GM21526 (cell line): ENCODE results near the gene RPL32.
A peak's percentile ranks its signal among the peaks of the same experiment; 100 is the strongest.
"Not testable (repeated sequence)": the region's sequence is repeated elsewhere in the genome, so short reads cannot be mapped to it uniquely, and the experiment has no call there.

ENCODE experiments used
- ATAC-seq: cut with Tn5 transposase; IDR thresholded peaks from one replicate; pipeline ENCODE4 v1.9.1; 2021; ENCODE audit warnings: moderate library complexity; ENCODE audit not compliant: unreplicated experiment, low FRiP score

The RPL32 gene

DNA sequence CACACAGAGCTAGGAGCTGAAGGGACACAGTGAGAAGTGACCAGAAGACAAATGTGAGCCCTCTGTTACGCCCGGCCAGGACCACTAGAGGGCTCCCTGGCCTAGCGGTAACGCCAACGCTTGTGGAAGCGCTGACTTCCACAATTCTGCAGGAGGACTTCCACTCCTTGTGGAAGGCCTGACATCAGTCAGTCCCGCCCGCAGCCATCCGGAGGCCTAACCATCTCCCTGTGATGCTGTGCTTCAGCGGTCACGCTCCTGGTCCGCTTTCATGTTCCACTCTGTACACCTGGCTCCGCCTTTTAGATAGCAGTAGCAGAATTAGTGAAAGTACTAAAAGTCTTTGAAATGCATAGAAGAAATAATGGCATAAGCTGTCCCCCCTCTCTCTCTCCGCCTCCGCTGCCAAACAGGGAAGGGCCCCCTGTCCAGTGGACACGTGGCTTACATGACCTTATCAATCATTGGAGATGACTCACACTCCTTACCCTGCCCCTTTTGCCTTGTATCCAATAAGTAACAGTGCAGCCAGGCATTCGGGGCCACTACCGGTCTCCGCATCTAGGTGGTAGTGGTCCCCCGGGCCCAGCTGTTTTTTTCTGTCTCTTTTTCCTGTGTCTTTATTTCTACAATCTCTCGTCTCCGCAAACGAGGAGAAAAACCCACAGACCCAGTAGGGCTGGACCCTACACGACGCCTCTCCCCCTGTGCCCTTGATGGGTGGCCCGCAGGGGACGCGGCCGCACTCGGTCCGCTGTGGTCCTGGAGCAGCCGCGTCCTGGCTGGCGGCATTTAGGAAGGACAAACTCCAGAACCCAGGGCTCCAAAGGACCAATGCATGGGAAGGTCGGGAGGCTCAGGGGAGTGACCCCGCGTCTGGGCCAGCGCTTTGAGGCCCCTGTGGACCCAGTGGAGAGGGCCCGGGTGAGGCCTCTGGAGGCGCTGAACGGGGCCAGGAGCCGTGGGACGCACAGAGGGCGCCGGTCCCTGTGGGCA, 27.0 kb upstream of the RPL32 start:
- ATAC-seq: peak; percentile 51

DNA sequence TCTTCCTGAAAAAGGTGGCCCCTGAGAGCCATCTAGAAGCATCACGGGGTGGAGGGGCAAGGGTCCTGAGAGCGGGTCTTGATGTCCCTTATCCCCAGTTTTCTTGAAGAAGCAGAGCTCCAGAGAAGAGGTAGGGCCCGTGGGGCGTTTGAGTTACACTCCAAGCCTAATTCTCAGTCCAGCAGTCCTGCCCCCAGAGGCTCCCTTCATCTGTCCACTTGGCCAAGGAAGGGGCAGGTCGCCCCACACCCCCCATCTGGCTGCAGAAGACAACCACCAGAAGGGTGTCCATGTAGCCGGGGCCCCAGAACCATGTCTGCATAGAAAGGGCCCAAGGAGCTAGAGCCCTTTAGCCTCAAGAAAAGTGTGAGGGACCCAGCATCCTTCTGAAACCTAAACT, 25.5 kb upstream of the RPL32 start:
- ATAC-seq: no peak

DNA sequence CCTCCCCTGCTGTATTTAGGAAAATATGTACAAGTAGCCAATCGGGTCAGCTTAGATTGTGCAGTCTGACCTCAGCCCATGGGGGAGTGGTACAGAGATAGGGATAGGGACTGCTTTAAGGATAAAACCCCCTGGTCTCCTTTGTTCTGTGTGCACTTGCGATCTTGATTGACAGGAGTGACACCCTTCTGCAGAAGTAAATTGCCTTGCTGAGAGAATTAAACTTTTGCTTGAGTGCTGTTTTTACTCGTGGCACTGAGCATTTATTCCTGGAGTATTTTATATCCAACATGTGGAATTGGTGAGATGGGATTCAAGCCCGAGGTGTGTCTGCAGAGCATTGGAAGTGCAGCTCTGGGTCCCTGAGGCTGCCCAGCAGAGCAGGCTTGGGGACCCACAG, 23.9 kb upstream of the RPL32 start:
- ATAC-seq: no peak

DNA sequence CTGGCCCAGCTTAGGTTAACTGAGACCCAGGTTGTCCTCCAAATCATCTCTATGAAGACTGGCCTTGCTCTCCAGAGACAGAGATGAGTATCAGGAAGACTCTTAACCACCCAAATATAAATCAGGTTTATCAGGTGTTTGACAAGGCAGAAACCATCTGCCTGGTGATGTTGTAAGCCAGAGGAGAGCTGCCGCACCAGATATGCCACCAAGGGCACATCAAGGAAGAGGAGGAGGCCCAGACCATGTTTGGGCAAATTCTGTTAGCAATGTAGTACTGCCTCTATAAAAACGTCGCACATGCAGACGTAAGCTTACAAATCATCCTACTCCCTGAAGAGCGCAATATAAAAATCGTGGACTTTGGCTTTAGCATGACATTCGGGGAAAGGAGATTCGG, 21.0 kb upstream of the RPL32 start:
- ATAC-seq: no peak

DNA sequence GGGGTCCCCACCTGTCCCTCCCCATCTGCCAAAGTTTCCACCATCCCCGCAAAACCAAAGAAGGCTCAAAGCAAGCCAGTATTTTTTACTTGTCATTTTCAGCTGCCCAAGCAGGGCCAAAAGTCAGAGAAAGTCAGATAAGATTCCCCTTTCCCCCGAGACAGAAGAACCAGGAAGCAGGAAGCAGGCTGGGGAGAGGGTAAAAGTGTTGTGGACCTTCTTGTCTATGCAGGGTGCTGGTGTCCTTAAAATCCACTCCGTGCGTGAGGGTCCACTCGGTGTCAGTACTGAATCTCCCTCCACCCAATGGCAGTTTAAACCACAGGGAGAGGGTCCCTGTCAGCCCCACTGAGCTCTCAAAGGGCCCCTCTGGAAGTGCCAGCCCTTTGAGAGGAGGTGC, 20.2 kb upstream of the RPL32 start:
- no peak for ATAC-seq

DNA sequence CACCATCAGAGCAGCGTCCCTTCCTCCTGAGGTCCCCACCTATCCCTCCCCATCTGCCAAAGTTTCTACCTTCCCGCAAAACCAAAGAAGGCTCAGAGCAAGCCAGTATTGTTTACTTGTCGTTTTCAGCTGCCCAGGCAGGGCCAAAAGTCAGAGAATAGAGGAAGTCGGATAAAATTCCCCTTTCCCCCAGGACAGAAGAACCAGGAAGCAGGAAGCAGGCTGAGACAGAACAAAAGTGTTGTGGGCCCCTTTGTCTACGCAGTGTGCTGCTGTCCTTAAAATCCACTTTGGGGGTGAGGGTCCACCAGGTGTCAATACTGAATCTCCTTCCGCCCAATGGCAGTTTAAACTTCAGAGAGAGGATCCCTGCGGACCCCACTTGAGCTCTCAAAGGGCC, 18.5 kb upstream of the RPL32 start:
- no peak for ATAC-seq

DNA sequence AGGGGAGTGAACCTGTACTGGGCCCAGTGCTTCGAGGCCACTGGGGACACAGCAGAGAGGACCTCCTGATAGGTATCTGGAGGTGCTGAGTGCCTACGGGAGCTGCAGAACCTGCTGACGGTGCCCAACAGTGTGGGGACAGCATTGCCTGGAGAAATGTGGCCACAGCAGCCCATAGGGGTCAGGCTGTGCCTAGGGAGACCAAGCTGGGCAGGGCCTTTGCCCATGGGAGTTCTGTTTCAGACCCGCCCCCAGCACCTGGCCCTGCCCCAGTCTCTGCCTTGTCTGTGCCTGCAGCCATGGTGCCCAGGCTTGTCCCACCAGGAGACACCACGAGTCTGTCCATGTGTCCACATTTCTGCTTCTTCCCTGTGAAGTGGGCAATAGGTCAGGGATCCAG, 15.3 kb upstream of the RPL32 start:
- ATAC-seq: no peak

DNA sequence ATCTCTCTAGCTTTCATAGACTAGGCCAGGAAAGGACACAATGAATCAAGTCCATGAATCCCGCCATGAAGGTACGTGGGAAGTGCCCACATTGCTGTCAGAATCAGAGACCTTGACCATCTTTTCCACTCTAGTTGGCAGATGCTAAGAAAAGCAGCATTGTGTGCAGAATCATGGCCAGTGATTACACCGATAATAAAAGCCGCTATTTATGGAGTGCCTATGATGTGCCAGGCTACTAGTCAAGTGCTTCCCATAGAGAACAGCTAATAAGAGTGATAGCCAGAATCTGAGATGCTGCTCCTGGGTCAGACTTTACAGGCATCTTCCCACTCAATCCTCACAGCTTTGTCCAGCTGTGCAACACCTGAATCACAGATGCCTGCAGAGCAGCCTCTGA, 13.2 kb upstream of the RPL32 start:
- no peak for ATAC-seq

DNA sequence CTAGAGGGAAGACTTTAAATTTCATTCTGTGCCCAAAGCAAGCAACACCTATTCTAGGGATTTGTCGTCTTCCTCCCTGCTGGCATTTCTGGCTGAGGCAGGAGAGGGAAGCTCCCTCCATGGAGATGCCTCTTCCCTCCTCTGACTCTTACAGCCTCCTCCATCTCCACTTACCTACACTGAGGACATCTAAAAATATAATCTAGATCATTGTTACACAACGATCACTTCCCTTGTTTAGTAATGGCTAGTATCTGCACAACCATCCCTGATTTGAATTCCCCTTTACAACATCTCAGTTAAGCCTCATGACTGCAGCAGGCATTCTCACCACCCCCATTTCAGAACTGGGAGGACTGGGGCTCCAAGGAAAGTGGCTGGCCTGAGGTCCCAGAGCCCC, 12.5 kb upstream of the RPL32 start:
- ATAC-seq: not testable (repeated sequence)

DNA sequence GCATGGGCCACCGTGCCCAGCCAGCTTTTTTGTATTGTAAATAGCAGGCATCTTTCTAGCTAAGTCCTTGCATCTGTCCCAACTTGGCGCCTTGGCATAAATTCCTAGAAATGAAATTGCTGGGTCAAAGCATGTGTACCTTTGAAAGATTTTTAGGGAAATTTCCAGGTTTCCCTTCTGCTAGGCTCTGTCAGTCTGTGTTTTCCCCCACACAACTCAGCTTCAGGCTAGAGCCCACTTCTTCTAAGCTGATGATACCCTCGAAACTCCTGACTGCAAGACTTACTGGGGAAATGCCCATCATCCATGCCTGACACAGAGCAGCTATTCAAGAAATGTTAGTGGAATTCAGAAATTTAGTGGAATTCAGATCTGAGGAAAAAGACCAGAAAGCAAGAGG, 10.8 kb upstream of the RPL32 start:
- no peak for ATAC-seq

DNA sequence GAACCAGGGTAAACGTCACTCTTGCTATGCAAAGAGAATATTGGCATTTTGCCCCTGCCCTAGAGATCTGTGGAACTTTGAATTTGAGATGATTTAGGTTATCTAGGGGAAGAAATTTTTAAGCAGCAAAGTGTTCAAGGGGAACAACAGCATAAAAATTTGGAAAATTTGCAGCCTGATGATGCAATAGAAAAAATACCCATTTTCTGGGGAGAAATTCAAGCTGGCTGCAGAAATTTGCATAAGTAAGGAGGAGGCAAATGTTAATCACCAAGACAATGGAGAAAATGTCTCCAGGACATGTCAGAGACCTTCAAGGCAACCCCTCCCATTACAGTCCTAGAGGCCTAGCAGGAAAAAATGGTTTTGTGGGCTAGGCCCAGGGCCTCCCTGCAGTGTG, 4.4 kb upstream of the RPL32 start:
- no peak for ATAC-seq

DNA sequence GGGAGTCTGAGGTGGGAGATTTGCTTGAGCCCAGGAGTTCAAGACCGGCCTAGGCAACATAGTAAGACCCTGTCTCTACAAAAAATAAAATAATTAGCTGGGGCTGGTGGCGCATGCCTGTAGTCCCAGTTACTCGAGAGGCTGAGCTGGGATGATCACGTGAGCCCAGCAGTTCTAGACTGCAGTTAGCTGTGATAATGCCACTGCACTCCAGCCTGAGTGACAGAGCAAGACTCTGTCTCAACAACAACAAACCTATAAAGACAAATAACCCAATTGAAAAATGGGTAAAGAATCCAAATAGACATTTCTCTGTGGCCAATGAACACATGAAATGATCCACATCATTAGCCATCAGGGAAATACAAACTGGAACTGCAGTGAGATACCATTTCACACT, 1.1 kb upstream of the RPL32 start:
- ATAC-seq: no peak

DNA sequence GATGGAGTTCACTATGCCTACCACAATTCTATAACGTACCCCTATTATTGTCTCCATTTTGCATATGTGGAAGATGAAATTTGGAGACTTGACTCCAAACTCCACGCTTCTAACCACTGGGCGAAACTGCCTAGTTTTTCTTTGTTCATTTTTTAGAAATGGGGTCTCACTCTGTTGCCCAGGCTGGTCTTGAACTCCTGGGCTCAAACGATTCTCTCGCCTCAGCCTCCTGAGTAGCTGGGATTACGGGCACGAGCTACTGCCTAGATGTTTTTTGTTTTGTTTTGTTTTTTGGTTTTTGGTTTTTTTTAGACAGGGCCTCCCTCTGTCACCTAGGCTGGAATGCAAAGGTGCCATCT, 584 bp upstream of the RPL32 start:
- no peak for ATAC-seq

DNA sequence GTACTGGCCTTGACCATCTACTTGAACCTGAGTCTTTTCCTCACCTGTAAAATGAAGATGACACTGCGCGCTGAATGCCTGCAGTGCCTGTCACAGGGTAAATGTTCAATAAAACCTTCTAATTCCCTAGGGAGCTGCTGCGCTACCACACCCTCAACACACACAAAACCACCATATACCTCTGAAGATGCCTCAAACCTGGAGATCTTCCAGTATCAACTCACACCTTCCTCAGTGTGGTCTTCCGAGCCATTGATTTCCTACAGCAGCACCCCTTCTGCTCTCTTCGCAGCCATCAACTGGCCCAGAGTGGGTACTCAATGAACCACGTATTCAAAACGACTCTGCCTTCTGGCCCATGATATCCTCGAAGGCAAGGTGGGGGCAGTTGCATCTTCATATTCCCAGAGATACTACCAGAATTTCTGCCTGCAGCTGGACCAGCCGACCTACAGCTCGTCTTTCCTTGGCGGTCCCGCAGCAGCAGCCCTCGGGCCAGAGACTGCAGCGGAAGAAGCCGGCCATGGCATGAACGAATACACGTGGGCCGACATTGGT, 695 bp downstream of the RPL32 start:
- peak; percentile 23 for ATAC-seq

DNA sequence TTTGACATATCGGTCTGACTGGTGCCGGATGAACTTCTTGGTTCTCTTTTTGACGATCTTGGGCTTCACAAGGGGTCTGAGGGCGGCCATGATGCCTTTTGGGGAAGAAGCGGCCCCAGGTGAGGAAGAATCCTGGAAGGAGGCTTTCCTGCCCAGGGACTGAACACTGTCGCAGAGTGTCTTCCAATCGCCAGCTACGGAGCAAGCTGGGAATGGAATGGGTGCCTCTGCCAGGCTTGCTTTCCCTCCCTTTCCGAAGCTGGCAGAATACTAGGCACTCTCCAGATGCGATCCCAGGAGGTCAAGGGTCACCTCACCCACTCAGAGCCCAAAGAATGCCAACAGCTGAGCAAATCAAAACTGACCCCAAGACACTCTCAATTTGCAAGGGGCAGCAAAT, 1.2 kb downstream of the RPL32 start:
- not testable (repeated sequence) for ATAC-seq

DNA sequence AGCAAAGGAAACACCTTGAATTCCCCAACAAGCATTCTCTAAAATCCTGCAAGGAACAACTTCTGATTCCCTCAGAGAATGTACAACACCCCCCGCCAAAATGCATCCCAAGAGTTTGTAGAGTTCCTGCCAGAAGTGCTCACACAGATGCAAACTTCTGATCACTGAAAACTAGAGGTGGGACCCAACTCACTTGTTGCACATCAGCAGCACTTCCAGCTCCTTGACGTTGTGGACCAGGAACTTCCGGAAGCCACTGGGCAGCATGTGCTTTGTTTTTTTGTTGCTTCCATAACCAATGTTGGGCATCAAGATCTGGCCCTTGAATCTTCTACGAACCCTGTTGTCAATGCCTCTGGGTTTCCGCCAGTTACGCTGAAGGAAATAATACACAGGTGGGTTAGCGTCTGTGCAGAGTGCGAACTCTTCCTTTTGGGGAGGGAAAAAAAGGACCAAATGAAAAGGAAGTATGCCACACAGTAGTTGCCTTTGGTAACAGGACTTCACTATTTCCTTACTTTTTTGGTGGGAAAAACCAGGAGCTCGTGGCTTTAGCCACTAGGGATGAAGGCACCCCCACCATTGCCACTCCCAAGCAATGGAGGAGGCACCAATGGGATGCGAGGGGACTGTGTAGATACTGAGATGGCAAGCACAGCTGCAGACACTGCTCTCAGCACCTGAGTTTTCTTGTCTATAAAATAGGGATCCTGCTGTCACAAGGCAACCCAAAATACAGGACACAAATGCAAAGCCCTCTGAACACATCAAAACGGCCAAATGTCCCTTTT, 2.0 kb downstream of the RPL32 start:
- no peak for ATAC-seq

DNA sequence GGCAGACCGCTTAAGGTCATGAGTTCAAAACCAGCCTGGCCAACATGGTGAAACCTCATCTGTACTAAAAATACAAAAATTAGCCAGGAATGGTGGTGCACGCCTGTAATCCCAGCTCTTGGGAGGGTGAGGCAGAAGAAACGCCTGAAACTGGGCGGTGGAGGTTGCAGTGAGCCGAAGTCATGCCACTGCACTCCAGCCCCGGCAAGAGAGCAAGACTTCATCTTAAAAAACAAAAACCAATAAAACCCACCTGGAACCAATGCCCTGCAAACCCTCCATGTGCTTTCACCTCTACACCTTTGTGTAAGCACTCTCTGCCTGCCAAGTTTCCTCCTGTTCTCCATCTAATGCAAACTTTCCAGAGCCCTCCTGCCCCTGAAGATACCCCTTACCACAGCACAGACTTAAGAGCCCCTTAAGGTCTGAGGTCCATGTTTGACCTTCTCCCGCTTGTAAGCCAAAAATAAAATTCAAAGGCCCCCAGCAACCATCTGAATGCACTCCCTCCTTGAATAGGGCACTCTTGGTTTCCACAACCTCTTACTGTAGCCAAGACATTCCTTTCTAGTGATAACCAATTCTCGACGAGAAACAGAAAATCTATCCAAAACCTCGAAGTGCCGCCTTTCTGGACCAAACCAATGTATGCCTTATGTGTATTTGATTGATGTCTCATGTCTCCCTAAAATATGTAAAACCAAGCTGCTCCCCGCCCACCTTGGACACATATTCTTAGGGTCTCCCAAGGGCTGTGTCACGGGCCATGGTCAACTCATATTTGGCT, 3.0 kb downstream of the RPL32 start:
- no peak for ATAC-seq

DNA sequence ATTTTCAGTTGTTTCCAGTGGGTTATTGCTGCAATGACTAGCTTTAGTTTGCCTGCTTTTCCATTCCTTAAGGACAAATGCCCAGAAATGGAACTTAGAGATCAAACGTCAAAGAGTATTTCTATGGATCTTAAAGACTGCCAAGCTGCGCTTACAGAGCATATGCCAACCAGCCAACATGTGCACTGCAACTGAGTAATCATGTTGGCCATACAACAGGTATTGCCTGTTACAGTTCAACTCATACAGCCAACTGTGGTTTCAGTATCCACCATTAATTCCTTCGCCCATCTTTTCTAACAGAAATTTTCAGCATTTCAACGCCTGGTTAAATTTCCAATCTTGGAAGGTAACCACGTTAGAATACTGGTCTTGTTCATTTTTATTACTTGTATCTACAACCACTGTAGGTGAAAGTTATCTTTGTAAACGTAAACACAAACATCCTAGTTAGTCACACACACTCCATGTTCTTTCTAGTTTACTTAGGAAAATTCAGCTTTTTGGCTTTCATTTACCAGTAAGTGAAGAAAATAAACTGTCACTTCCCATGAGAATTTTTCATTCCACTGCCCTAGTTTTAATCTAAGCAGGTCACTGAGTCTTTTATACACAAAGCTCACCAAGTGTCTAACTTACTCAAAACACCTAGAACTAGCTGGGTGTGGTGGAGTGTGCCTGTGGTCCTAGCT, 3.9 kb downstream of the RPL32 start:
- no peak for ATAC-seq

DNA sequence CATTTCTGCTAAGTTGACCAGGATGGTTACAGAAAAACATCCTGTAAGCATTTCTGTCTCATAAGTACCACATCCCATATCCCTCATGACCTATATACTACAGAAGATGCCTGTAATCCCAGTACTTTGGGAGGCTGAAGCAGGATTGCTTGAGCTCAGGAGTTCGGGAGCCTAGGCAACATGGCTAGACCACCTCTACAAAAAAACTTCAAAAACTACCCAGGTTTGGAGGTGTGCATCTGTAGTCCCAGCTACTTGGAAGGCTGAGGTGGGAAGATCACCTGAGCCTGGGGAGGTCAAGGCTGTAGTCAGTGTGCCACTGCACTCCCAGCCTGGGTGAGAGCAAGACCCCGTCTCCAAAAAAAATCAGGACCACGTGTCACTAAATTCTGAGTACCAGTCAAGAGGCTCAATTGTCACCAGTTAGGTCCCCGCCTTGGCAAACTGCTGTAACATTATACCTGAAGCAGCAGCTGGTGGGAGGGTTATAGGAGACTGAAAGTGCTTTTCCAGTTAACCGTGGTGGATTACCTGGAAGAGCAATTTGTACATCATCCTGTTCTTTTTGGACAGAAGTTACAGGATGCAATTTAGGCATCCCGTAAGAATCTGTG, 6.2 kb downstream of the RPL32 start:
- ATAC-seq: no peak
